NCI-H226 (cell line): Measurements from ENCODE around the gene SELENOS.

Source experiments
- DNase-seq: peaks from one replicate; pipeline ENCODE4 v3.0.0-alpha.2; 2015

SELENOS gene

DNA sequence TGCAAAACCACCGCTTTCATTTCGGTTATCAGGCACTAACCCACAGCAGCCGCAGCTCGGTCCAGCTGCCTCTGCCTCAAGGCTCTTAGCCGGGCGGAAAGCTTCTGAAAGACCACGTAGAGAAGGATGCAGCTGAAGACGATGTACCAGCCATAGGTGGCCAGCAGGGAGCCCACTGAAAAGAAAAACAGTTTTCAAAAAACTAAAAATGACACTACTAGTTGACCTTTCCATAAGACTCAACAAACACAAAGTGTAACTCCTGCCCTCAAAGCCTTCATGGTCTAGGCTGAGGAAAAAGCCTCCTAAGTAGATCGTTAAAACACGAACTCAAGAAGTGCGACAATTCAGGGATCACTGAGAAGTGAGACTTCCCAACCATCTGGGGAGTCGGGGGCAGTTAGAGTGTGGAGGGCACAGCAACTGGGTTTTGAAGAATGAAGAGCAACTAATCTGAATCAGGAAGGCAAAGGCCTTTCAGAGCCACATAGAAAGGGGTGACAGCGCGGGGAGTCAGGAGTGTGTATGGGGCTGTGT, 716 bp downstream of the SELENOS start:
- DNase-seq, result no peak

DNA sequence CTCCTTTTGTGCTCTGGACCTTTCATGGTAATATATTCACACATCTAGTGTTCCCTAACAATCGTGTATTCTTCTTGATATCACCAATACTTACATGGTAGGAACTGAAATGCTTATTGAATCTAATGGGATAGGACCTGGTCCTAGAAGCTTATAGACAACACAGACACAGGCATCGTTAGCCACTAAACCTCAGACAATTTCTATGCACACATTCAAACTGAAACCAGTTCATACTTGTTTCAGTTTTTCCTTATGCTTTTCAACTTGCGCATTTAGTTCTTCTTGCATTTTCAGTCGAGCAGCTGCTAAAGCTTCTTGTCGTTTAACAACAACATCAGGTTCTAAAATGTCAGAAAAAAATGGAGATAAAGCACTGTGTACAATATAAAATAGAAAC, 2.3 kb downstream of the SELENOS start:
- DNase-seq, result no peak

DNA sequence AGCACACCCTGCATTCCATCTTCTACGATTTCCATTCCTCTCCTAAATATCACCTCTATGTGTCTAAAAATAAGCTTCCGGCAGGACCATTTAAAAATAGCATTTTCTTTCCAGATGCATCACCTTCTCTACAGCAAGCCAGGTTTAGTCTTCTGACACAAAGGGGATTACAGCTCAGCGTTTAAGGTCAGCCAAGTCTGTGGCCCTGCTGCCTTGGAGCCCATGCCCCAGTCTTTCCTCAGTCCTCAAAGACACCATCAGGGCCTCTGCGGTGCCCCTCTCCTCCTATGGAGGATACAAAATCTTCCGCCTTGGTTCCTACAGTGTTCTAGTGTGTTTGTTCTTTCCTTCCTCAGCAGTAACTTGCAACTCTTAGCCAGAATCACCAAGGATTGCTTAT, 3.8 kb downstream of the SELENOS start:
- no peak for DNase-seq

DNA sequence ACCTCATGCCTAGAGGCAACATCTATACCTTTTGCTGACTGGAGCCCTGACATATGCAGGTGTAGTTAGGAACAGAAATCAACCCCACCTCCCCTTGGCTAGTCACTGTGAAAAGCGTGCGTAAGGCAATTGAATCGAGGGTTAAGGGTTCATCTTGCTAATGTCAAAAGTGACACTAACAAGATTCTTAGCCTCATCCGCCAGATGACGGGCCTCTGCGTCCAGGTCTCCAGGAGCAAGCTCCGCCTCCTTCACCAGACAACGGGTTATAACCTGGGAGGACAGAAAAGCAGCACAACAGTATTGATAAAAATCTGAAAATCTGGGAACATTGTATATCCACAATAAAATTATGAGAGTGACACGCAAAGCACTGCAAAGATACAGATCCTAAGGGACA, 4.7 kb downstream of the SELENOS start:
- DNase-seq, result no peak

DNA sequence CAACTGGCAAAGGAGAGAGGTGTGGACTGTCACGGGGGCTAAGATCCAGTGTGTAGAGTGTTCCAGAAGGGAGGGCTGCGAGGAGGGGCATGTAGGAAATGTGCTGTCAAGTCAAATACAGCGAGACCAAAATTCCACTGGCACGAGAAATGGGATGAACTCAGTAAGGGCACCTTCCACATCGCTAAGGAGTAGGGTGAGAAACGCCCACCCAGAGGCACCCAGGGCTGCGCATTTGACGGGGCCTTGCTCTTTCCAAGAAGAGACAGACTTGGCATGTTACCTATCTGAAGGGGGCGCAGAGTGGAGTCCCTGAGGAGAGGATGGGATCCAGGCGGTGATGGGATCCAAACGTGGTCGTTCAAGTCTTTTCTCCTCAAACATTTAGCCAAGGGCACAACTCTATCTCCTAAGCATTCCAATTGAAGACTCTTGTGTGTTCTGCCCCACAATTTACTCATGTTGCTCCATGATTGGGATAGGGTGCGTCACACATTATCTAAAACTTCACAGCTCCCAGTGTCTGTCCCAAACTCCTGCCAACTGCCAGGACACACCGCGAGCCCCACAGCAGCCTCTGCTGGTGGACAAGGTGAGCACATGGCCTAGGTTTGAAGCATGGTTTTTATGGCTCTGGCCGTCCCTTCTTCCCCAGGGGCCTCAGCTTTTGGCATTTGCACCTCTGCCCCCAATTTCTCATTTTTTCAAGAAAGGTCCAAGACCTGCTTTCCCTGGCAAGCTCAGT, 7.6 kb downstream of the SELENOS start:
- DNase-seq, result no peak

DNA sequence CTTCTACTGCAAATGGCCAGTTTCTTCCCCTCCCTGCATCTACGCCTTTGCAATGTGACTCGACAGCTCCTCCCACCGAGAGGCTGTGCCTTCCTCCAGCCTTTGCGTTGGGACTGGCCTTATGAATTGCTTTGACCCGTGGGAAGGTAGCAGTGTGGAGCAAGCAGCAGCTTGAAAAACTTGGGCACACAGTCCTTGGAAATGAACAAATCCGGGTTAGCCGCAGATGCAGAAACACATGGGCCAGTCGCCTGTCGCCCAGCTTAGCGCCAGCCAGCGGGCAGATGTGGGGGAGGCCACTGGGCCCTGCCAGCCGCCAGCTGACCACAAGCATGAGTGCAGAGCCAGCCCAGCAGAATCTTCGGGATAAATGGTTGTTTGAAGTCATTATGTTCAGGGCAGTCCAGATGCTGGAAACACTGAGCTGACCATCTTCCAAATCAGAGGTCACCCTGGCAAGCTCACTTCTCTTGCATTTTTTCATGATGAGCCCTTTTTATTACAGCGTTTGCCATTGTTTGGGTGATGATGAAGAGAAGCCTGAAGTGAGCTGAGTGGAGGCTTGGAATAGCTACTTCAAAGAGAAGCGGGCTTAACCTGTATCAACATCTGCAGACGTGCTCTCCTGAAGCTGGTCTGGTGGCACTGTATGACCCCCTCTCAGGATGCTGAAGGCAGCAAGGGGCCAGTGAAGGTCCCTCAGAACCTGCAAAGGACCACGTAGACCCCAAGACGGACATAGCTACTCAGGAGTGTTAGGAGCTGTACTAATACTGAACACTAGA, 9.8 kb downstream of the SELENOS start:
- DNase-seq, result no peak

DNA sequence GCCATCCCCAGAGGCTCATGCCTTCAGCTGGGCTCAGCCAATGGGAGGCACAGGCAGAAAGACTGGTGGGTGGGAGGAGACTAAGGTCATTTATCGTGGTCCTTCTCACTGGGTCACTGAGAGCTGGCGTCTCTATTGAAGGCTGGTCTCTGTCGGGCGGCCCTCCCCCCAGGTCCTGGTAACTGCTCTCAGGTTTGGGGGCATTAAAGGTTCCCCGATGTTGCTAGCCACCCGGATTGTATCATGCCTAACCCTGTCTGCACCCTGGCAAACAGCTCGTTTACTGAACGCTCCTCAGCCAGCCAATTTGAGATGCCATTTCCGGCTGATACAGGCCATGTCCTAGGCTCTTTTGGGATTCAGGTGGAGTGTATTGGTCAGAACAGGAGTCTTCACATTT, 10.5 kb downstream of the SELENOS start:
- DNase-seq, result no peak

DNA sequence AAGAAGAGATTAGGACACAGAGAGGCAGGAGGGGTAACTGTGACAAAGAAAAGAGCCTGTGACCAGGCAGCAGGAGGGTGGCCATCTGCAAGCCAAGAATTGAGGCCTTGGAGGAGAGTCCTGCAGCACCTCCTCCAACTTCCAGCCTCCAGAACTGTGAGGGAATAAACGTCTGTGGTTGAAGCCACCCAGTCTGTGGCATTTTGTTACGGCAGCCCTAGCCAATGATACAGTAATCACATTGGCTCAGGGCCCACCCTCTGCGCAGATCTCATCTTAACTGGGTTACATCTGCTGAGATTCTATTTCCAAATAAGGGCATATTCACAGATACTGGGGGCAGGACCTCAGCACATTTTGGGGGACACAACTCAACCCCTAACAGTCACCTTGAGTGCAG, 11.3 kb downstream of the SELENOS start:
- no peak for DNase-seq

DNA sequence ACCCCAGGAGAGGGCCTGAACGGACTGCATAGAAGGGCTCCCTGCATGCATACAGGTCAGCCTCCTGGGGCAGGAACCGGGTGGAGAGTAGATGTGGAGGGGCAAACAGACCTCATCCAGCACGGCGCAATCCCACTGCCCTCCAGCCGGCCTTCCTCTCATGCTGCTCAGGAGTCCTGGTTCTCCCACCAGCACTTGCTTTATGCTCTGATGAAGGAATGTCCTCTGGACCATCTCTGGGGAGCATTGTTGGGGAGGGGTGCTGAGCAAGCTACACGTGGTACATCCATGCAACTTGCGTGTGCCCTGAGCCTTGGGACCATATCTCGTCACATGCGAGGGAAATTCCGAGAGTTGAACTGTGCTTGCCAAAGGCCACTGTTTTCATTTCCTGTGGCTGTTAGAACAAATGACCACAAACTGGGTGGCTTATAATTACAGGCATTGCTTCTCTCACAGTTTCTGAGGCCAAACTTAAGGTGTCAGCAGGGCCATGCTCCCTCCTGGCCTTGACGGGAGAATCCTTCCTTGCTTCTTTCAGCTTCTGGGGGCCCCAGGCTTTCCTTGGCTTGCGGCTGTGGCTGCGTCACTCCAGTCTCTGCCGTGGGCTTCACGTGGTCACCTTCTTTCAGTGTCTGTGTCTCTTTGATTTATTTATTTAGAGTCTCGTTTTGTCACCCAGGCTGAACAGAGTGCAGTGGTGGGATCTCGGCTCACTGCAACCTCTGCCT, 12.2 kb downstream of the SELENOS start:
- DNase-seq, result no peak

DNA sequence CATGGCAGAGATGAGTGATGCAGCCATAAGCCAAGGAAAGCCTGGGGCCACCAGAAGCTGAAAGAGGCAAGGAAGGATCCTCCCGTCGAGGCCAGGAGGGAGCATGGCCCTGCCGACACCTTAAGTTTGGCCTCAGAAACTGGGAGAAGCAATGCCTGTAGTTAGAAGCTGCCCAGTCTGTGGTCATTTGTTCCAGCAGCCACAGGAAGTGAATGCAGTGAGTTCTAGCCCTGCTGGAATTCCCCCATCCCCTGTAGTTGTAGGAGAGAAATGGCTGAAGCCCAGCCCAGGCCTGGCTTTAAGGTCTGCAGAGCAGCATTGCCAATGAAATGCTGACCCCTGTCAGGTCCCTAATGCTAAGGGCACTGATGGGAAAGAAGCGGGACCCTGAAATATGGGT, 13.3 kb downstream of the SELENOS start:
- DNase-seq, result peak; percentile 33

DNA sequence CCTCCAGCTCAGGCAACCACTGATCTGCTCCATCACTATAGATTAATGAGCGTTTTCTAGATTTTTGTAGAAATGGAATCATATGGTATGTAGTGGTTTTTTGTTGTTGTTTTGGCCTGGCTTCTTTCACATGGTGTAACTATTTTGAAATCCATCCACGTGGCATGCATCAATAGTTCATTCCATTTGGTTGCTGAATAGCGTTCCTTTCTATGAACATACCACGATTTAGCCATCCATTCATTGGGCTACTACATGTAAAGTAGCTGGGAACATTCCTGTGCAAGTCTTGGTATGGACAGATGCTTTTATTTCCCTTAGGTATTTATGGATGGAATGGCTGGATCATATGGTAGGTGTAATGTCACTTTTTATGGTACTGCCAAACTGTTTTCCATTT, 14.7 kb downstream of the SELENOS start:
- DNase-seq, result no peak

DNA sequence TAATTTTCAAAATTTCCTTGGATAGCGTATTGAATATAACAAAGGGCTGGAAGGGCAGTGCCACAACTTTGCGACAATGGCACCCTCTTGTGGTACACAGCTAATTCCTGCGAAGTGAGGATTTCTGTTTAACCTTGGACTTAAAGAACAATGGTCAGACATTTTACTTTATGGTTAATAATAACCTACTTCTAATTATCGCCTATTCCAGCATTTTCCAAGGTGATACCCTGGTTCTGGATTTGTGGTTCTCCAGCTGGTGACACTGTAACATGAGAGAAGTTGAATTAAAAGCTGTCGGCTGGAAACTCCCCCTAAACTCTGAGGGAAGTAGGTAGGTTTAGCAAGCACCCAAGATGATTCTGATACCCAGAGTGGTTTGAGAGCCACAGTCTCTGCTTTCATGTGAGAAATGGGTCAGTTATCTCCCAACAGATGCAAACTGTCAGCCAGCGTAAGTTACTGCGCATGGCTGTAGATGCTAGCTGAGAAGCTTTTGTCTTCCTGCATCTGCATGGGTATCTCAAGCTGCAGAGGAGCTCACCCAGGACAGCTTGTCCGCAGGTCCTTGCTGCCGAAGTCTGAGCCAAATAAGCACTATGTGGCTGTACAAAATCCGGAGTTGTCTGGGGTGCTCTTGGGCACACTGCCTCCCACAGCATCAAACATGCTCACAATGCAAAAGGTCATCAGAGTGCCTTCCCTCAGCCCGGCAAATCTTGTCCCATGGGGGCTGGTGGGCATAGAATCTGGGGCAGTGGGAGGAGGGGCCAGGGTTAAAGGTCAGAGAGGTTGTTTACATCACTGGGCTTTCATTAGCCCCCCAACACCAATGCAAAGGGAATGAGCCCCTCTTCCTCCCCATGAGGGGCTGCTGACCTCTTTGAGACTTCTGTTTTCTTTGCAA, 18.8 kb downstream of the SELENOS start:
- peak; percentile 37 for DNase-seq

DNA sequence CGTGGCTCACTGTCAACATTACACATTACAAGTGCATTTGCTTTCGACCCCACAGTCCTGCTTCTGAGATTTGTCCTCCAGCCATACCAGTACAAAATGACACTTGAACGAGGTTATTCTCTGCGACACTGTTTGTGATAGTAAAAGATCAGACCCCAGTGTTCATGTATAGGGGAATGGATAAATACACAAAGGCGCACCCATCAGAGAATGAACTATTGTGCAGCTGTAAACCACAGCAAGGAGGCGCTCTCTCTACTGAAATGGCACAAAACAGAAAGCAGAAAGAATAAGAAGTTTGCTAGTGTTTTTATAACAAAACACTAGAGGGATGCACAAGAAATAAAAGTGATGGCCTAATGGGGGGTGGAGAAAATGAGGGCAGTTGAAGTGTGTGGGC, 20.5 kb downstream of the SELENOS start:
- DNase-seq, result no peak

DNA sequence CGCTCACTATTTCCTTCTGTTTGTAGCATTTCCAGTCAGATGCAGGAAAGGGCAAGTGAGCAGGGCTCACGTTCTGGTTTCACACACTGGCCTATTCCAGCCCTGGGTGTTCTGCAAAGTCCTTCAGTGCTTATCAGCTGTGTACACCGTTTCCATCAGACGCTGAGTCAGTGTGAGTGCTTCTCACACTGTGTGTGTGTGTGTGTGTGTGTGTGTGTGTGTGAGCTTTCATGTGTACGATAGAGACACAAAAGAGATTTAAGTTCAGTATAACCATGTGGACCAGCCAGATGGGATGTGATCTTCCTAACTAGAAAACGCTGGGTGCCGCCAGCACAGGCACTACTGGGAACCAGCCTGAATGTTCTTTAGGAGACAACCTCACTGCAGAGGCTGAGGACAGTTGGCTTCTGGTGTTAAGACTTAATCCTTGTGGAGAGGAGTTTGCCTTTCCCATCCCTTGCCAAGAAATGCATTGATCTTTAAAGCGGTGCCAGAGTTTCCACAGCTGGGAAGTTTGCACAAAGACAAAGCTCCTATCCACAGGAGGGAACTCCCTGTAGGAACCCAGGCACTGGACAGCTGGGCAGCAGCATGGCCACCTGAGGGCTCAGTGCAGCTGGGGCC, 21.6 kb downstream of the SELENOS start:
- peak; percentile 53 for DNase-seq

DNA sequence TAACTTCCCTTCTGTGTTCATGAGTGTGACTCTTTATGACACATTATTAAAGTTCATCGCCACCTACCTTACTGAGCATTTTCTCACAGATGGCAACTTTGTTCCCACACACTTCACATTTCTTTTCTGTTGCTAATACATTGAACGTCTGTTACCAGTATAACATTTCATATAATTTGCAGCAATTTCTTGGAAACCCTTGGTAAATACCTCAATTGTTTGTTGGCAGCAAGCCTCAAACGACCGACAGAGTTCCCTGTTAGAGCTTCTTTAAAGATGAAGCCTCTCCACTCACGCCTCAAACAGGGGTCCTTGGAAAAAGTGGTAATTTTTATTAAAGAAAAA, 22.3 kb downstream of the SELENOS start:
- DNase-seq, result no peak

DNA sequence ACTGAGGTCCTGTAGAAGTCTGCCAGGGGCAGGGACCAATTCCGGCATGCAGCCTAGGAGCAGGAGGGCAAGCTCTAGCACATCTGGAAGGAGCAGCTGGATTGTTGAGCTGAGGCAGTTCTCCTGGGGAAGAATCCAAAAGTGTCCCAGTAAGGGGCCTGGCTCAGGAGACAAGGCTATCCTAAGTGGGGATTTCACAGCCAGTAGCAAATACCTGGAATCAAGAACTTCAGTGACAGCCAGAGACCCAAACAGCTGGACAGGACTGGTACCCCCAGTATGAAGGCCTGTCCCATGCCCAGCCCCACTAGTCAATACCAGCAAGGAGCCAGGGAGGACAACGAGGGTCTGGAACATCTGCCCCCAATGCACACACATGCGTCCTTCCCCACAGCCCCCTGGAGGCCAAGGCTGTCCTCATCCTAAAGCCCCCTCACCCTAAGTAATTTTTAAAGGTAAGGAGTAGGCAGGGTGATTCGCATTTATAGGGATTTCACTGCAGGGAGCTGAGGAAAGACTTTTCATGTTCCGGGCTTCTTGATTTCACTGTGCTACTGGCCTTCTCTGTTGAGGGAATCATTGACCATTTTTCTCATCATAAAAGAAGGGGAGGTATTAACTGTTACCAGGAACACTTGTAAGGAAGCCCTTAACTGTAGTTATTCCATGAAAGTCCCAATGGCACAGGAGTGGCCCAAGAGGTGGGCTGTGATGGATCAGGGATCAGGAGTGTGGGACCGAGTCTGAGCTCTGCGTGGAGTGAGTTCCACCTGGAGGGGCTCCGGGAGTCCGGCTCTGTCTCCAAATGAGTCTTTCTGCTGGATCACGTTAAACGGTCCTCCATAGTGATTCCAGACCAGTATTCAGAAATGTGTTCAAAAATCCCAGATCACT, 22.9 kb downstream of the SELENOS start:
- no peak for DNase-seq

DNA sequence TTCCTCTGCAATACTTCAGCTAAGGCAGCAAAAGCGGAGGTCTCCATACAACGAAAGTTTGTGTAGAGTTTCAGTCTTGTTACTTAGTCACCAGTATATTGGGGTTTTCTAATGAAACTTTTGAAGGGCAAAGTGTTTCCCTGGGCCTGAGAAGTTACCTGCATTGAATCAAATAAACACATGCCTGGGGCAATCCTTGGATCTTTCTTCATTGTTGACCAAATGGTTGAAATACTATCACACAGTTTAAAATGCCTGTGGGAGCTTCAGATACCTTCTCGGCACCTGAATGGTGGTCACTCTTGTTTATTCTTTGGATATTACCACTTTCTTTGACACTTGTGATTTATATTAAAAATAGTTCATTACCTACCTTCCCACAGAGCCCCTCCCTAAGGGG, 24.4 kb downstream of the SELENOS start:
- DNase-seq, result no peak

DNA sequence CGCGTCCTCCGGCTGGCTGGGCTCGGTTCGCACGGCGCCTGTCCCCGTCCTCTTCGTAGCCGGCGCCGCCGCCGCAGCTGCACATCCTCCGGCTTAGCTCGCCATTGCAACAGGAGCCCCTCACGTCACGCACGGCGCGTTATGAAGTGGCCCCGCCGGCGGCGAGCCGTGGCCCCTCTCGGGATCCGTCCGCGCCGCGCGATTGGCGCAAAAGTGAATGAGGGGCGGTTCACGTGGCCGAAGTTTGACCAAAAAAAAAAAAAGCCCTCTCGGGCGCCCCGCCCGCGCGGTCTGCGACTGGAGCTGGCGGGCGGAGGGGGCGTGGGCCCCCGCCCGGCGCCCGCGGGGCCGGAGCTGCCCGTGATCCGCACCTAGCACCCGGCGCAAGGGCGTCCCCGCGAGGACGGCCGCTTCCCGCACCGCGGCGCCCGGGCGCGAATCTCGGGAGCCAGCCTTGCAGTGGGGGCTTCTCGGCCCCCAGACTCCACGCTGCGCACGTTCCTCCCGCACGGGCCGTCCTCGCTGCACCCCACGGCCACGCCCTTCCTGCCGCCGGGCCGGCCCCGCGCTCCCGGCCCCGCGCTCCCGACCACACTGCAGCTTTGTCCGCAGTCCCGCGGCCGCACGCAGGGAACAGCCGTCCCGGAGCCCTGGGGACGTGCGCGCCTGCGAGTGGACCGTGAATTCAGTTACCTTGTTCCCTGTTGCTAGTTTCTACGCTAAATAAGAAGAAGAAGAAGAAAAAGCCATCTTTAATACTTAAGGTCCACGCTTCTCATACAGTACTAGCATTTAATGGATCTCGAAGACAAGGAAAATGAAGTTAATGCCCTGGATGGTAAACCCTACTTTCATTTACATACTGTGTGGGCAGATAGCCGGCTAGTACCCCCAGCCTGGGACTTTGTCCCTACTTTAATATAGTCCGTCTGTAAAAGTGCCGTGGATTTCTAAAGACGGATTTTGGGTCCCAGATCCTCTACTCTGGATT, 25.2 kb downstream of the SELENOS start, which contains the start of gene CHSY1:
Gene CHSY1 (minus strand): TSS at position 219 of the 991 bp plus-strand sequence. CDS start 592 bp downstream, outside the sequence.
- peak; percentile 95 for DNase-seq
